HEK293 (cell line): ENCODE data around the gene BDKRB2.

ENCODE experiments used
- CTCF ChIA-PET: fragments of 350-600 bp; formaldehyde crosslinking; extraction: SDS; loops from one replicate; lab custom pipeline; 2021; ENCODE audit warnings: antibody characterized with exemption; lab: Yijun Ruan, JAX
- POLR2A ChIA-PET: fragments of 300-600 bp; formaldehyde crosslinking; extraction: SDS; loops from one replicate; lab custom pipeline; 2020; ENCODE audit warnings: antibody characterized with exemption, inconsistent platforms; lab: Yijun Ruan, JAX
- H3K27ac ChIP-seq: fragments of 200-500 bp; sonication (Bioruptor generic); 2 replicates; pipeline ENCODE4 v1.5.1; 2014; ENCODE audit warnings: low read depth, low read length, control low read depth, inconsistent platforms; ENCODE audit errors: extremely low read depth
- H3K36me3 ChIP-seq, 2 experiments: fragments of 200-500 bp in 1 of 2; sonication (Bioruptor generic) in 1 of 2; 1 replicate in 1 of 2; 2 replicates in 1 of 2; pipeline ENCODE4 v1.5.1; 2014 to 2017; ENCODE audit warnings: inconsistent platforms in 2 of 2, low read length in 2 of 2; ENCODE audit not compliant: control insufficient read depth in 2 of 2, insufficient read depth in 1 of 2
- H3K4me1 ChIP-seq: fragments of 200-500 bp; sonication (Bioruptor generic); 2 replicates; pipeline ENCODE4 v1.5.1; 2014; ENCODE audit warnings: mild to moderate bottlenecking, low read length, inconsistent platforms; ENCODE audit not compliant: control insufficient read depth, insufficient read depth
- H3K4me3 ChIP-seq: 2 replicates; pipeline ENCODE4 v1.5.1; 2011; ENCODE audit warnings: low read depth, mild to moderate bottlenecking, control low read depth, low read length, moderate library complexity
- H3K9me3 ChIP-seq: fragments of 200-500 bp; sonication (Bioruptor generic); 2 replicates; pipeline ENCODE4 v1.5.1; 2014; ENCODE audit warnings: low read depth, low read length, inconsistent platforms; ENCODE audit not compliant: control insufficient read depth, insufficient read depth
- PRDM1 ChIP-seq: fragments of 450-650 bp; formaldehyde crosslinking; IDR thresholded peaks from 2 replicates; pipeline ENCODE4; 2016; ENCODE audit warnings: missing biosample characterization, missing genetic modification characterization
- PRDM10 ChIP-seq: fragments of 450-650 bp; formaldehyde crosslinking; IDR thresholded peaks from 2 replicates; pipeline ENCODE4 v1.5.1; 2016; ENCODE audit warnings: missing biosample characterization, missing genetic modification characterization
- YY2 ChIP-seq: fragments of 450-650 bp; formaldehyde crosslinking; IDR thresholded peaks from 2 replicates; pipeline ENCODE4 v1.5.1; 2016; ENCODE audit warnings: missing biosample characterization, missing genetic modification characterization
- ZBTB21 ChIP-seq: fragments of 450-650 bp; formaldehyde crosslinking; IDR thresholded peaks from 2 replicates; pipeline ENCODE4 v1.5.1; 2017; ENCODE audit warnings: missing biosample characterization, missing genetic modification characterization
- ZFP41 ChIP-seq: fragments of 450-650 bp; formaldehyde crosslinking; IDR thresholded peaks from 2 replicates; pipeline ENCODE4 v1.5.1; 2016; ENCODE audit warnings: missing biosample characterization, missing genetic modification characterization, borderline replicate concordance
- ZNF132 ChIP-seq: fragments of 450-650 bp; formaldehyde crosslinking; IDR thresholded peaks from 2 replicates; pipeline ENCODE4 v1.5.1; 2017; ENCODE audit warnings: missing biosample characterization, missing genetic modification characterization, borderline replicate concordance
- ZNF223 ChIP-seq: fragments of 450-650 bp; formaldehyde crosslinking; IDR thresholded peaks from 2 replicates; pipeline ENCODE4 v1.5.1; 2016; ENCODE audit warnings: missing biosample characterization, missing genetic modification characterization
- ZNF354C ChIP-seq: fragments of 450-650 bp; formaldehyde crosslinking; IDR thresholded peaks from 2 replicates; pipeline ENCODE4 v1.5.1; 2016; ENCODE audit warnings: missing biosample characterization, missing genetic modification characterization, low read depth, borderline replicate concordance
- ZNF473 ChIP-seq: fragments of 450-650 bp; formaldehyde crosslinking; IDR thresholded peaks from 2 replicates; pipeline ENCODE4 v1.5.1; 2017; ENCODE audit warnings: missing biosample characterization, missing genetic modification characterization
- ZNF521 ChIP-seq: fragments of 450-650 bp; formaldehyde crosslinking; IDR thresholded peaks from 2 replicates; pipeline ENCODE4 v1.5.1; 2017; ENCODE audit warnings: missing biosample characterization, mild to moderate bottlenecking, missing genetic modification characterization
- ZNF677 ChIP-seq: fragments of 450-650 bp; IDR thresholded peaks from 2 replicates; pipeline ENCODE4 v1.5.0; 2018; ENCODE audit warnings: missing biosample characterization, mild to moderate bottlenecking, missing genetic modification characterization, moderate library complexity
- ZNF747 ChIP-seq: fragments of 450-650 bp; formaldehyde crosslinking; IDR thresholded peaks from 2 replicates; pipeline ENCODE4 v1.5.1; 2016; ENCODE audit warnings: missing biosample characterization, missing genetic modification characterization
- ZNF791 ChIP-seq: fragments of 450-650 bp; formaldehyde crosslinking; IDR thresholded peaks from 2 replicates; pipeline ENCODE4 v1.5.1; 2016; ENCODE audit warnings: missing biosample characterization, missing genetic modification characterization
- TF ChIP-seq, protein P1 (sequence below): fragments of 450-650 bp; formaldehyde crosslinking; optimal IDR thresholded peaks from 2 replicates; pipeline ENCODE3; 2016; ENCODE audit warnings: missing biosample characterization, mild to moderate bottlenecking, missing genetic modification characterization
- TF ChIP-seq, protein P2 (sequence below): fragments of 450-650 bp; formaldehyde crosslinking; IDR thresholded peaks from 2 replicates; pipeline ENCODE4 v1.5.1; 2016; ENCODE audit warnings: missing biosample characterization, missing genetic modification characterization, borderline replicate concordance
- TF ChIP-seq, protein P3 (sequence below): fragments of 450-650 bp; formaldehyde crosslinking; IDR thresholded peaks from 2 replicates; pipeline ENCODE4 v1.5.1; 2016; ENCODE audit warnings: missing biosample characterization, missing genetic modification characterization

BDKRB2 gene

GRCh38 chr14:96269359-96269710, 64.7 kb downstream of the BDKRB2 start:
- H3K36me3 ChIP-seq = no peaks in the 10 kb centered on the region
- TF ChIP-seq ZNF354C (tag by site-specific recombination) = no peak
- no peak for TF ChIP-seq ZNF132
- TF ChIP-seq PRDM1 (tag by site-specific recombination) = no peak
- no peak for TF ChIP-seq ZNF747 (tag by site-specific recombination)
- TF ChIP-seq, protein P1, sequence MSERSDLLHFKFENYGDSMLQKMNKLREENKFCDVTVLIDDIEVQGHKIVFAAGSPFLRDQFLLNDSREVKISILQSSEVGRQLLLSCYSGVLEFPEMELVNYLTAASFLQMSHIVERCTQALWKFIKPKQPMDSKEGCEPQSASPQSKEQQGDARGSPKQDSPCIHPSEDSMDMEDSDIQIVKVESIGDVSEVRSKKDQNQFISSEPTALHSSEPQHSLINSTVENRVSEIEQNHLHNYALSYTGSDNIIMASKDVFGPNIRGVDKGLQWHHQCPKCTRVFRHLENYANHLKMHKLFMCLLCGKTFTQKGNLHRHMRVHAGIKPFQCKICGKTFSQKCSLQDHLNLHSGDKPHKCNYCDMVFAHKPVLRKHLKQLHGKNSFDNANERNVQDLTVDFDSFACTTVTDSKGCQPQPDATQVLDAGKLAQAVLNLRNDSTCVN (tag by site-specific recombination) = no peak
- no peak for TF ChIP-seq ZNF791 (tag by site-specific recombination)
- no peak for TF ChIP-seq ZNF223 (tag by site-specific recombination)
- TF ChIP-seq, protein P2, sequence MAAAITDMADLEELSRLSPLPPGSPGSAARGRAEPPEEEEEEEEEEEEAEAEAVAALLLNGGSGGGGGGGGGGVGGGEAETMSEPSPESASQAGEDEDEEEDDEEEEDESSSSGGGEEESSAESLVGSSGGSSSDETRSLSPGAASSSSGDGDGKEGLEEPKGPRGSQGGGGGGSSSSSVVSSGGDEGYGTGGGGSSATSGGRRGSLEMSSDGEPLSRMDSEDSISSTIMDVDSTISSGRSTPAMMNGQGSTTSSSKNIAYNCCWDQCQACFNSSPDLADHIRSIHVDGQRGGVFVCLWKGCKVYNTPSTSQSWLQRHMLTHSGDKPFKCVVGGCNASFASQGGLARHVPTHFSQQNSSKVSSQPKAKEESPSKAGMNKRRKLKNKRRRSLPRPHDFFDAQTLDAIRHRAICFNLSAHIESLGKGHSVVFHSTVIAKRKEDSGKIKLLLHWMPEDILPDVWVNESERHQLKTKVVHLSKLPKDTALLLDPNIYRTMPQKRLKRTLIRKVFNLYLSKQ = no peak
- TF ChIP-seq ZBTB21 = no peak
- no peak for TF ChIP-seq ZNF521 (tag by site-specific recombination)
- no peak for TF ChIP-seq PRDM10 (tag by site-specific recombination)
- TF ChIP-seq YY2 (tag by site-specific recombination) = no peak
- TF ChIP-seq, protein P3, sequence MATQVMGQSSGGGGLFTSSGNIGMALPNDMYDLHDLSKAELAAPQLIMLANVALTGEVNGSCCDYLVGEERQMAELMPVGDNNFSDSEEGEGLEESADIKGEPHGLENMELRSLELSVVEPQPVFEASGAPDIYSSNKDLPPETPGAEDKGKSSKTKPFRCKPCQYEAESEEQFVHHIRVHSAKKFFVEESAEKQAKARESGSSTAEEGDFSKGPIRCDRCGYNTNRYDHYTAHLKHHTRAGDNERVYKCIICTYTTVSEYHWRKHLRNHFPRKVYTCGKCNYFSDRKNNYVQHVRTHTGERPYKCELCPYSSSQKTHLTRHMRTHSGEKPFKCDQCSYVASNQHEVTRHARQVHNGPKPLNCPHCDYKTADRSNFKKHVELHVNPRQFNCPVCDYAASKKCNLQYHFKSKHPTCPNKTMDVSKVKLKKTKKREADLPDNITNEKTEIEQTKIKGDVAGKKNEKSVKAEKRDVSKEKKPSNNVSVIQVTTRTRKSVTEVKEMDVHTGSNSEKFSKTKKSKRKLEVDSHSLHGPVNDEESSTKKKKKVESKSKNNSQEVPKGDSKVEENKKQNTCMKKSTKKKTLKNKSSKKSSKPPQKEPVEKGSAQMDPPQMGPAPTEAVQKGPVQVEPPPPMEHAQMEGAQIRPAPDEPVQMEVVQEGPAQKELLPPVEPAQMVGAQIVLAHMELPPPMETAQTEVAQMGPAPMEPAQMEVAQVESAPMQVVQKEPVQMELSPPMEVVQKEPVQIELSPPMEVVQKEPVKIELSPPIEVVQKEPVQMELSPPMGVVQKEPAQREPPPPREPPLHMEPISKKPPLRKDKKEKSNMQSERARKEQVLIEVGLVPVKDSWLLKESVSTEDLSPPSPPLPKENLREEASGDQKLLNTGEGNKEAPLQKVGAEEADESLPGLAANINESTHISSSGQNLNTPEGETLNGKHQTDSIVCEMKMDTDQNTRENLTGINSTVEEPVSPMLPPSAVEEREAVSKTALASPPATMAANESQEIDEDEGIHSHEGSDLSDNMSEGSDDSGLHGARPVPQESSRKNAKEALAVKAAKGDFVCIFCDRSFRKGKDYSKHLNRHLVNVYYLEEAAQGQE (tag by site-specific recombination) = no peak
- TF ChIP-seq ZNF473 (tag by site-specific recombination) = no peak
- no peak for TF ChIP-seq ZNF677 (tag by site-specific recombination)
- no peak for TF ChIP-seq ZFP41 (tag by site-specific recombination)
- H3K4me1 ChIP-seq = no peaks in the 10 kb centered on the region
- POLR2A ChIA-PET = no interaction called here
- H3K9me3 ChIP-seq = no peaks in the 10 kb centered on the region
- no peak overlapping the region for H3K4me3 ChIP-seq
- H3K27ac ChIP-seq = no peak overlapping the region
- CTCF ChIA-PET = no interaction called here
